Measurements from ENCODE around the gene ARMS2.

Gene ARMS2

DNA sequence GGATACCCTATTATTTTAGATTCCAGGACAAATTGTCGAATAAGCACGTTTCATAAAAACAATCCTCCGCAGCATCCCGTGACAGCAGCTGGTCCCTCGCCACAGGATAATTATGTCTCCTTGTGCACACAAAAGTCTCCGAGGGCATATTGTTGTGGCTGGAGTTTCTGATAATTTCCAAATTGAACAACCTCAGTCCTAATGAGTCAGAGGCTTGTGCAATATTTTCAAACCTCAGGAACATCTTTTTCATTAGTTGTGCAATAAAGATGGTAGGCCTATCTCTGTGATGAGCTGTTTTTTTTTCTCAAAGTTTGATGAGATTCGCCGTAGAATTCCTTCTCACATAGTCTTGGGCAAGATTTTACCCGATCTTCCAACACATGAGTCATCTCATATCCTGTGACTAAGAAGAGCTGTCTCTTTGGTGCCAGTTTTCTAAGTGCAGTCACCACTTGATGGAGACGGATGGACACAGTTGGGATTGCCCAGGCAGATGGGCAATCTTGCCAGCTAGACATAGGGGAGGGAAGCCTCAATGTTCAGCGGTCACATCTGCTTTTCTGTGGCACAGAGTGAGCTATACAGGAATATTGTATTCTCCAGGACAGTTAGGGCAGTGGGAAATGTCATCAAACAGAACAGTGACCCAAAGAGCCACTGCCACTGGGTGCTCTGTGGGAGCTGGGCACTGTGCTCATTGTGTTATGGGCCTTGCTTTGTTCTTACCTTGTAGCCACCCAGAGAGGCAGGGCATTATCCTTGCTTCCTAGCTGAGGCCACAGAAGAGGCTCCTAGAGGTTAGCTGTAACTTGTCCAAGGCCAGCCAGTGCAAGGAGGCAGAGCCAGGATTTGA is 14.7 kb downstream of the ARMS2 start:
- H3K27ac ChIP-seq, result no peak overlapping the region

DNA sequence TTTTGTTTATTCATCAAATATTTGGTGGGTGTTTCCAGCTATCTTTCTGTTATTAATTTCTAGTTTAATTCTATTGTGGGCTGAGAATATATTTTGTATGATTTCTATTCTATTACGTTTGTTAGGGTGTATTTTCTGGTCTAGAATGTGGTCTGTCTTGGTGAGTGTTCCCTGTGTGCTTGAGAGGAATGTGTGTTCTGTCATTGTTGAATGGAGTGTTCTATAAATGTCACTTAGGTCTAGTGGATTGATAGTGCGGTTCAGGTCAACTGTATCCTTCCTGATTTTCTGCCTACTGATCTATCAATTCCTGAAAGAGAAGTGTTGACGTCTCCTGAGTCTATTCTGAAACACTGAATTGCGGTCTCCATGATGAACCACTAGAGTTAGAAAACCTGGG is 15.4 kb downstream of the ARMS2 start:
- Histone ChIP-seq H3K4me2 (no peak overlapping the region), H3K27ac (no peak overlapping the region), H3K36me3 (no peaks in the 10 kb centered on the region), H4K20me1 (no peaks in the 10 kb centered on the region), H3K4me3 (no peak overlapping the region), H3K9me3 (no peaks in the 10 kb centered on the region), H3K4me1 (peaks cover 13% of the 10 kb centered on the region), H3K9ac (no peak overlapping the region), H3K27me3 (no peaks in the 10 kb centered on the region)
- TF ChIP-seq Cebpa-rat (IDR thresholded peaks at IDR 0.05), result no peak

More for the DNA sequence above, 14.7 kb downstream of the ARMS2 start:
- H3K4me3 ChIP-seq, result no peak overlapping the region
- no peak overlapping the region for H3K9ac ChIP-seq
- H3K27me3 ChIP-seq, result no peaks in the 10 kb centered on the region
- H3K36me3 ChIP-seq, result no peaks in the 10 kb centered on the region
- H3K4me1 ChIP-seq, result peaks cover 6% of the 10 kb centered on the region
- TF ChIP-seq Cebpa-rat (IDR thresholded peaks at IDR 0.05), result no peak
- no peaks in the 10 kb centered on the region for H4K20me1 ChIP-seq
- no peaks in the 10 kb centered on the region for H3K9me3 ChIP-seq
- H3K4me2 ChIP-seq, result no peak overlapping the region

DNA sequence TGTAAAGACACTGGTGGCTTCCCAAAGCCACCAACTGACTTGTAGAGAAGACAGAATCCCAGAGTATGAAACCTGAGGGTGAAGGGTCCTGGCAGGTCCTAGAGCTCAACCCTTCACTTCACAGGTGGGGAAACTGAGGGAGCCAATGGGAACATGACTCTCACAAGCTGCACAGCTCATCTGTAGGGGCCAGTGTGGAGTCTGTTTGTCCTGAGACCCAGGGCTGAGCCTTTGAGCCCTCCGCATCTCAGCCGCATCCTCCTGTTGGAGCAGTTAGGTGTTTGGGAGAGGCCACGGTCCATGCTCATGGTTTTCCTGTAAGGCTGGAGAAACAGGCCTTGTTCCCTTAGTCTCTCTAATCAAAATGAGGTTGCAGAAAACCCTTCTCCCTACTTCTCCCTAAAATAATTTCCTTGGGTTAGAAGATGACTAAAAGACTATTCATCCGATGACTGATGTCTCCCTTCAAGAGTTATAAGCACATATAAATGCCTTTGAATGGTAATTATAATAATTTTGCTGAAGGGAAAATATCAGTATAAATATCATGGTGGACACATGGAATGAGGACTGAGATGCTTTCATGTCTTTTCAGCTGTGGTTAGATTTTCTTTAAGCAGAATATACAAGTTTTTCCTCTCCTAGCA is 17.2 kb downstream of the ARMS2 start:
- Histone ChIP-seq H3K4me2 (no peak overlapping the region), H3K27me3 (no peaks in the 10 kb centered on the region), H4K20me1 (no peaks in the 10 kb centered on the region), H3K36me3 (no peaks in the 10 kb centered on the region), H3K4me1 (peaks cover 31% of the 10 kb centered on the region), H3K4me3 (no peak overlapping the region), H3K9me3 (no peaks in the 10 kb centered on the region), H3K9ac (no peak overlapping the region), H3K27ac (no peak overlapping the region)
- no peak for TF ChIP-seq Cebpa-rat (IDR thresholded peaks at IDR 0.05)

DNA sequence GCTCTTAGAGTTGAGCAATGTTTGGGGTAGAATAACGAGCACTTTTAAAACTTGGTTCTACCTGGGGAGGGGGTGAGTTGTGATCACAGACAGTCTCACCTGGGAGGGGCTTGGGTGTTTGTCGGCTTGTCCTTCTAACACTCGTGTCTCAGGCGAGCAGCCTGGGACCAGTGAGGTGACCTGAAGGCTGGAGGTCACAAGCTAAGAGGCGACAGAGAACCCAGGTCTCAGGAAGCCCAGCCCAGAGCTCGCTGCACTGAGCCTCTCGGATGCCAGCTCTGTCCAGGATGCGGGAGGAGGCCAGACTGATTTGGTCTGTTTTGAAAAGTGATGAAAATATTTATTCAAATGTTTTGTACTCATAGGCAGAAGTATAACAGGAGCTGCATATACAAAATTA is 18.7 kb downstream of the ARMS2 start:
- peaks cover 32% of the 10 kb centered on the region for H3K4me1 ChIP-seq
- no peak overlapping the region for H3K4me2 ChIP-seq
- H3K9ac ChIP-seq, result no peak overlapping the region
- no peaks in the 10 kb centered on the region for H3K36me3 ChIP-seq
- H3K27me3 ChIP-seq, result no peaks in the 10 kb centered on the region
- no peaks in the 10 kb centered on the region for H3K9me3 ChIP-seq
- H3K27ac ChIP-seq, result no peak overlapping the region
- TF ChIP-seq Cebpa-rat (IDR thresholded peaks at IDR 0.05), result no peak
- H4K20me1 ChIP-seq, result no peaks in the 10 kb centered on the region
- no peak overlapping the region for H3K4me3 ChIP-seq

DNA sequence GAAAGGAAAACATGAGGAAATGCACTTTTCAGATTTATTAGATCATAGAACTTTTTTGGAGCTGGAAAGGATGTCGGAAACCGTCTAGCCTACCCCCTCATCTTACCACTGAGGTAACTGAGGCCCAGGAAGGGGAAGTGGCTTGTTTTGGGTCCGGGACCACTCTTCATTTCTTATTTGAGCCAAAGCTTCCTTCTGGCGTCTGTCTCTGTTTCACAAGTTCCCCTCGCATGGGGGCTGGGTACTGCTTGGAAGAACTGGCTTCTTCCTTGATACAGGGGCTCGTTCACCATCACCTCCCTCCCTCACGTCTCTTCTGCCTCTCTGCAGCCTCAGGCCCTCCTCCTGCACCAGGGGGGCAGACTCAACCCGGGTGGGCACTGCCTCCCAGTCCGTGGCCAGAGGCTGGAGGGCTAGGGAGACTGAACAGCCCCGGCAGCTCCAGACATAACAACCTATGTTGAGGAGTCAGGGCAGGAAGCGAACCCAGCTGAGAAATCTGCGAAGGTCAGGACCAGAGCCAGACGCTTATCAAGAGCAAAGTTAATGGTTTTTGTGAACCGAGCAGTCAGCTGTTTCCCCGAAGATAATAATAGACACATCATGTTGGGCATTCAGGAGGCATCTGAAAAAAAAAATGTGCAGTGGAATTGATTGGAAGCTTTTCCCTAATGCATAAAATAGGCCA is 19.8 kb downstream of the ARMS2 start:
- no peak for TF ChIP-seq Cebpa-rat (IDR thresholded peaks at IDR 0.05)
- Histone ChIP-seq H3K27ac (peak overlapping the region; percentile 72), H3K9ac (peak overlapping the region; percentile 57; the same call in 1 of the 2 replicates), H3K36me3 (no peaks in the 10 kb centered on the region), H4K20me1 (no peaks in the 10 kb centered on the region), H3K27me3 (no peaks in the 10 kb centered on the region), H3K4me3 (peak overlapping the region; percentile 34; the same call in 1 of the 2 replicates), H3K4me1 (peaks cover 32% of the 10 kb centered on the region), H3K9me3 (no peaks in the 10 kb centered on the region), H3K4me2 (peak overlapping the region; percentile 82)

DNA sequence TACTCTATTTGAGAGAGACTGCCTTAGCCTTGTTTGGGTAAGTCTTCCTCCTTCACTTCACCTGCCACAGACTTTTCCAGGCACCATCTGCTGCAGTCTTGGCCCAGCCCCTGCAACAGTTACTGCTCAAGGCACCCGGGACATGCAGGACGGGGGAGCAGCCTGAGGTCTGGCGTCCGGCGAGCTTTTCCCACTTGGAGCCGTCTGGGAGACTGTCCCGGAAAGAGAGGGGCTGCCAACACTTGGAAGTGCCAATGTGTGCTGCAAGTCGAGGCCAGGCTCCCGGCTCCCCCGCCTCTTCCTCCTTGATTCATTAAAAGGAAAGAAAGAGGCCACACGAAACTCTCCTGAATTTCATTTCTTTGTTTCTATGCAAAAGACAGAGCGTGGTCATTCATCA is 20.6 kb downstream of the ARMS2 start:
- no peak for TF ChIP-seq Cebpa-rat (IDR thresholded peaks at IDR 0.05)
- H3K27me3 ChIP-seq, result no peaks in the 10 kb centered on the region
- peaks cover 32% of the 10 kb centered on the region for H3K4me1 ChIP-seq
- H4K20me1 ChIP-seq, result no peaks in the 10 kb centered on the region
- H3K9me3 ChIP-seq, result no peaks in the 10 kb centered on the region
- peak overlapping the region; percentile 11; the same call in 1 of the 2 replicates for H3K27ac ChIP-seq
- no peaks in the 10 kb centered on the region for H3K36me3 ChIP-seq
- no peak overlapping the region for H3K4me3 ChIP-seq
- no peak overlapping the region for H3K9ac ChIP-seq
- H3K4me2 ChIP-seq, result peak overlapping the region; percentile 82

DNA sequence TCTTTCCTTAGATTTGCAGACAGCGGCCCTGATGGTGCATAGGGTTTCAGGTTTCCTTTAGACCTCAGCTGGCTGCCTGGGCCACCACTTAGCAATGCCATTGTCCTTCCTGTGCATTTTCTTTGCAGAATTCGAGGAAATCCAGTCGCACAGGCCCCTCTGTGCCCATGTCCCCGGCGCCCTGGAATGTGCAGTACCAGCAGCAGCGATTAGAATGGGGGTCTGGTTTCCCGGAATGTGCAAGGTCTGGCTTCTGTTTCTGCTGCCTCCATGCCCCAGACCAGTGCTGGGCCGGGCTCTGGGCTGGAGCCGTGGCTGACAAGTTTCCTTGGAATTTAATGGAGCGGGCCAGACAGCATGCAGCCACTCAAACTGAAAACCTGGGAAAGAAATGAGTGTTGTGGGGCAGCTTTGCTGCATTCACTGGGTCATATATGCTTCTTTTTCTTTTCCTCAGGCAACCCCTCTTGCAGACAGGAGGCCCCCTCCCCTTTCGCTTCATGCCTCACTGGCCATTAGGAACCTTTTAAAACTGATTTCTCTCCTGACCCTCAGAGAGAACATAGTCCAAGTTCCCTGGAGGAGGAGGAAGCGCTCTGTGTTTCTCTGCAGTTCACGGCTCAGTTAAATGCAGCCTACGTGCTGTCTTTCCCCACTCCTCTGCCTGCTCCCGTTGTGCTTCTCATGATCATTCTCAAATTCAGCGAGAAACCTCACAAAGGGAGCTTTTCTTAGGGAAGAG is 21.3 kb downstream of the ARMS2 start:
- H3K36me3 ChIP-seq, result no peaks in the 10 kb centered on the region
- no peak overlapping the region for H3K4me3 ChIP-seq
- no peak overlapping the region for H3K27ac ChIP-seq
- no peaks in the 10 kb centered on the region for H3K27me3 ChIP-seq
- peak overlapping the region; percentile 82 for H3K4me2 ChIP-seq
- H3K9ac ChIP-seq, result no peak overlapping the region
- no peaks in the 10 kb centered on the region for H3K9me3 ChIP-seq
- no peaks in the 10 kb centered on the region for H4K20me1 ChIP-seq
- H3K4me1 ChIP-seq, result peaks cover 32% of the 10 kb centered on the region
- TF ChIP-seq Cebpa-rat (IDR thresholded peaks at IDR 0.05), result no peak

DNA sequence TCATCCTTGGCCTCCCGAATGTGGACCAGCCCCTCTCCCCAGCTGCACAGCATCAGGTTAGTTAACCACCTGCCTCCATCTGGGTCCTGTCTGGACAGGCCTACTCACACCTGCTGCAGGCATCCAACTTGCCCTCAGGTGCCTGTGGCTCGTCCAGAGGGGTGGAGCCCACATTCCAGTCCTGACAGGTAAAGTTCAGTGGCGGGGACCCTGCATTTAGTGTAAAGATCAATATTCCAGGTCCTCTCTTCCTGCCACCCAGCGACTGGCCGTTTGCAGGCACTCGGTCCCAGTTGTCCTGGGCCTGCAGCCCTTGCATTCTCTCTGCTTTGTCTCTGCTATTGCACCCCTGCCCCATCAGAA is 21.9 kb downstream of the ARMS2 start:
- H3K4me1 ChIP-seq, result peaks cover 32% of the 10 kb centered on the region
- H3K27me3 ChIP-seq, result no peaks in the 10 kb centered on the region
- H3K27ac ChIP-seq, result no peak overlapping the region
- no peak for TF ChIP-seq Cebpa-rat (IDR thresholded peaks at IDR 0.05)
- H3K4me3 ChIP-seq, result no peak overlapping the region
- H3K4me2 ChIP-seq, result peak overlapping the region; percentile 82
- no peaks in the 10 kb centered on the region for H4K20me1 ChIP-seq
- H3K9me3 ChIP-seq, result peaks cover 1% of the 10 kb centered on the region
- H3K36me3 ChIP-seq, result no peaks in the 10 kb centered on the region
- H3K9ac ChIP-seq, result no peak overlapping the region

DNA sequence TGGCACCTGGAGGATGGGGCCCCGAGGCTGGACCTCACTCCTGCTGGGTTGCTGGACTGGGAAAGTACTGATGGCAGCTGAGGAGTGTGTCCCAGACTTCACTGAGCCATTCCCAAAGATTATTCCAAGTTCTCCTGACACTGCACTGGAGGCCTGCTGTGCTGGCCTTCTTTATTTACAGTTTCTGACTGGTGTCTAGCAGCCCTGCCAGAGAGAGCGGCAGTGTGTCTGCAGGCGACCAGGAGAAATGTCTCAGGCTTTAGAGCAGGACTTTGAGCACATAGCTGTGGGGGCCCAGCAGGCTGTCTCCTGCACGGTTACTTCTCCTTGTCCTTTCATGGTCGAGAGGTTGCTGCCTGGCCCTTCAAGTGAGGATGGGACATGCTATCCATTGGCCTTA is 23.0 kb downstream of the ARMS2 start:
- Histone ChIP-seq H3K27ac (no peak overlapping the region), H4K20me1 (no peaks in the 10 kb centered on the region), H3K9me3 (peaks cover 13% of the 10 kb centered on the region), H3K4me2 (no peak overlapping the region), H3K4me1 (peaks cover 32% of the 10 kb centered on the region), H3K4me3 (no peak overlapping the region), H3K36me3 (no peaks in the 10 kb centered on the region), H3K9ac (no peak overlapping the region), H3K27me3 (no peaks in the 10 kb centered on the region)
- TF ChIP-seq Cebpa-rat (IDR thresholded peaks at IDR 0.05), result no peak
